Measurements from ENCODE around the gene DUSP22.
"Not testable (repeated sequence)": the region's sequence is repeated elsewhere in the genome, so short reads cannot be mapped to it uniquely, and the experiment has no call there.

DNA sequence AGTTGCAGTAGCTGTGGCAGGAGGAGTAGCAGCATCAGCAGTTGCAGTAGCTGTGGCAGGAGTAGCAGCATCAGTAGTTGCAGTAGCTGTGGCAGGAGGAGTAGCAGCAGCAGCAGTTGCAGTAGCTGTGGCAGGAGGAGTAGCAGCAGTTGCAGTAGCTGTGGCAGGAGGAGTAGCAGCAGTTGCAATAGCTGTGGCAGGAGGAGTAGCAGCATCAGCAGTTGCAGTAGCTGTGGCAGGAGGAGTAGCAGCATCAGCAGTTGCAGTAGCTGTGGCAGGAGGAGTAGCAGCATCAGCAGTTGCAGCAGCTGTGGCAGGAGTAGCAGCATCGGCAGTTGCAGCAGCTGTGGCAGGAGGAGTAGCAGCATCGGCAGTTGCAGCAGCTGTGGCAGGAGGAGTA, 79.6 kb downstream of the DUSP22 start:
- TF ChIP-seq, protein P1, sequence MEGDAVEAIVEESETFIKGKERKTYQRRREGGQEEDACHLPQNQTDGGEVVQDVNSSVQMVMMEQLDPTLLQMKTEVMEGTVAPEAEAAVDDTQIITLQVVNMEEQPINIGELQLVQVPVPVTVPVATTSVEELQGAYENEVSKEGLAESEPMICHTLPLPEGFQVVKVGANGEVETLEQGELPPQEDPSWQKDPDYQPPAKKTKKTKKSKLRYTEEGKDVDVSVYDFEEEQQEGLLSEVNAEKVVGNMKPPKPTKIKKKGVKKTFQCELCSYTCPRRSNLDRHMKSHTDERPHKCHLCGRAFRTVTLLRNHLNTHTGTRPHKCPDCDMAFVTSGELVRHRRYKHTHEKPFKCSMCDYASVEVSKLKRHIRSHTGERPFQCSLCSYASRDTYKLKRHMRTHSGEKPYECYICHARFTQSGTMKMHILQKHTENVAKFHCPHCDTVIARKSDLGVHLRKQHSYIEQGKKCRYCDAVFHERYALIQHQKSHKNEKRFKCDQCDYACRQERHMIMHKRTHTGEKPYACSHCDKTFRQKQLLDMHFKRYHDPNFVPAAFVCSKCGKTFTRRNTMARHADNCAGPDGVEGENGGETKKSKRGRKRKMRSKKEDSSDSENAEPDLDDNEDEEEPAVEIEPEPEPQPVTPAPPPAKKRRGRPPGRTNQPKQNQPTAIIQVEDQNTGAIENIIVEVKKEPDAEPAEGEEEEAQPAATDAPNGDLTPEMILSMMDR (IDR thresholded peaks at IDR 0.05; ENCODE audit: low read depth, low read length, poor library complexity, severe bottlenecking): not testable (repeated sequence)
- TF ChIP-seq EZH2phosphoT487 (IDR thresholded peaks at IDR 0.05; ENCODE audit: borderline replicate concordance, low read length): not testable (repeated sequence)
